Dedifferentiated amniotic fluid mesenchymal stem cell (primary cell): ENCODE measurements around the gene RDH13.

ENCODE experiments used
- DNase-seq: peaks from one replicate; pipeline ENCODE4 v3.0.0-alpha.2; 2016; ENCODE audit errors: extremely low spot score

Gene RDH13

GRCh38 chr19:55091955-55092354, 29.0 kb upstream of the RDH13 start:
- no peak for DNase-seq

GRCh38 chr19:55091126-55091910, 28.4 kb upstream of the RDH13 start:
- no peak for DNase-seq

GRCh38 chr19:55090564-55090963, 27.6 kb upstream of the RDH13 start:
- no peak for DNase-seq

- DNase-seq: no peak
Observed at GRCh38 chr19:55089342-55089944, 26.5 kb upstream of the RDH13 start.

- peak; percentile 68 for DNase-seq
Observed at GRCh38 chr19:55088543-55089341, 25.8 kb upstream of the RDH13 start.

- DNase-seq: no peak
Observed at GRCh38 chr19:55088021-55088451, 25.1 kb upstream of the RDH13 start.

GRCh38 chr19:55087542-55087901, 24.6 kb upstream of the RDH13 start:
- DNase-seq: no peak

GRCh38 chr19:55086730-55087541, 24.0 kb upstream of the RDH13 start:
- peak; percentile 74 for DNase-seq

GRCh38 chr19:55085923-55086715, 23.2 kb upstream of the RDH13 start:
- DNase-seq: no peak

- DNase-seq: no peak
Observed at GRCh38 chr19:55084416-55084815, 21.5 kb upstream of the RDH13 start.

- no peak for DNase-seq
Observed at GRCh38 chr19:55083004-55083850, 20.3 kb upstream of the RDH13 start.

- no peak for DNase-seq
Observed at GRCh38 chr19:55082020-55082851, 19.3 kb upstream of the RDH13 start.

GRCh38 chr19:55081770-55082019, 18.7 kb upstream of the RDH13 start:
- no peak for DNase-seq

- DNase-seq: no peak
Observed at GRCh38 chr19:55080968-55081769, 18.2 kb upstream of the RDH13 start.

GRCh38 chr19:55080121-55080967, 17.4 kb upstream of the RDH13 start:
- DNase-seq: no peak

GRCh38 chr19:55079400-55080038, 16.6 kb upstream of the RDH13 start:
- DNase-seq: no peak

- no peak for DNase-seq
Observed at GRCh38 chr19:55078996-55079395, 16.0 kb upstream of the RDH13 start.
